Vagina (tissue), 2 donors: ENCODE data around the gene CD300H.

Experiments
- POLR2A ChIP-seq, 2 donors: fragments of 450-650 bp; IDR thresholded peaks; one replicate each; pipeline ENCODE4 v1.6.1; 2017; ENCODE audit warnings: antibody characterized with exemption in 2 of 2, mild to moderate bottlenecking in 2 of 2, moderate library complexity in 2 of 2
- POLR2AphosphoS5 ChIP-seq, 2 donors: sonication (generic); formaldehyde crosslinking; IDR thresholded peaks; one replicate each; pipeline ENCODE4 v1.9.0; 2017; ENCODE audit warnings: antibody characterized with exemption in 2 of 2, mild to moderate bottlenecking in 2 of 2, low read depth in 1 of 2; ENCODE audit not compliant: insufficient read depth in 1 of 2
- TF ChIP-seq, protein P1 (sequence below), 3 experiments: fragments of 450-650 bp in 2 of 3; fragments of 200-600 bp in 1 of 3; sonication (generic) in 1 of 3; IDR thresholded peaks; one replicate each; pipeline ENCODE4 v1.5.1; 2017 to 2019; ENCODE audit warnings: antibody characterized with exemption in 3 of 3, mild to moderate bottlenecking in 2 of 3, moderate library complexity in 2 of 3

DNA sequence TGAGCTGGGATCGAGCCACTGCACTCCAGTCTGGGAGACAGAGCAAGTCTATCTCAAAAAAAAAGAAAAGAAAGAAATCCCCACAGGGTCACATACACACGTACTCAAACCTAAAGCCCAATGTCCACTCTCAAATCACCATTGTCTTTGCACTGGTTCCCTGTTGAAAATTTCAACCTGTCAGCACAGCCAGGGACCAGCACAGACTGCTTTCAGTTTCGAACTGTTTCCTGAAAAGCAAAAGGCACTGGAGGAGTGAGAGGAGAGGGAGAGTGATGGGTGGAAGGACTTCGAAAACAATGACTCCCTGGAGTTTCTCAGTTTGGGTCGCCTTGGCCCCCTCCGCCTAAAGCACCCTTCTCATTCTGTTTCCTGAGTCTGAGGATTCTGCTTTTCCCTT, 12.4 kb downstream of the CD300H start:
- TF ChIP-seq, protein P1, sequence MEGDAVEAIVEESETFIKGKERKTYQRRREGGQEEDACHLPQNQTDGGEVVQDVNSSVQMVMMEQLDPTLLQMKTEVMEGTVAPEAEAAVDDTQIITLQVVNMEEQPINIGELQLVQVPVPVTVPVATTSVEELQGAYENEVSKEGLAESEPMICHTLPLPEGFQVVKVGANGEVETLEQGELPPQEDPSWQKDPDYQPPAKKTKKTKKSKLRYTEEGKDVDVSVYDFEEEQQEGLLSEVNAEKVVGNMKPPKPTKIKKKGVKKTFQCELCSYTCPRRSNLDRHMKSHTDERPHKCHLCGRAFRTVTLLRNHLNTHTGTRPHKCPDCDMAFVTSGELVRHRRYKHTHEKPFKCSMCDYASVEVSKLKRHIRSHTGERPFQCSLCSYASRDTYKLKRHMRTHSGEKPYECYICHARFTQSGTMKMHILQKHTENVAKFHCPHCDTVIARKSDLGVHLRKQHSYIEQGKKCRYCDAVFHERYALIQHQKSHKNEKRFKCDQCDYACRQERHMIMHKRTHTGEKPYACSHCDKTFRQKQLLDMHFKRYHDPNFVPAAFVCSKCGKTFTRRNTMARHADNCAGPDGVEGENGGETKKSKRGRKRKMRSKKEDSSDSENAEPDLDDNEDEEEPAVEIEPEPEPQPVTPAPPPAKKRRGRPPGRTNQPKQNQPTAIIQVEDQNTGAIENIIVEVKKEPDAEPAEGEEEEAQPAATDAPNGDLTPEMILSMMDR (IDR thresholded peaks at IDR 0.05): no peak
- TF ChIP-seq POLR2AphosphoS5 (IDR thresholded peaks at IDR 0.05; ENCODE audit: insufficient read depth in 1 of 2, low read depth in 1 of 2) (no peak), POLR2A (IDR thresholded peaks at IDR 0.05) (no peak)
